NT2/D1 (cell line): ENCODE data around the gene FRMD4A.

Source experiments
- YY1 ChIP-seq: IDR thresholded peaks from 2 replicates; pipeline ENCODE4 v1.6.1; 2011; ENCODE audit not compliant: insufficient read length, insufficient read depth
- ZNF274 ChIP-seq: IDR thresholded peaks from 2 replicates; pipeline ENCODE4 v1.6.1; 2011; ENCODE audit warnings: mild to moderate bottlenecking, low read depth, low read length

GRCh38 chr10:13754277-13754676 is 576.4 kb downstream of the FRMD4A start:
- TF ChIP-seq ZNF274 = no peak
- no peak for TF ChIP-seq YY1
